HepG2 (cell line): Measurements from ENCODE around the gene XXYLT1. TPM values are rescaled to one million over a fixed set of nuclear protein-coding genes. Genes with fewer than 3 reads are reported as not detected.

Source experiments
- ATAC-seq: fragments of 200-7000 bp; cut with Tn5 transposase; 3 replicates; pipeline ENCODE4 v1.9.1; 2020; ENCODE audit warnings: mild to moderate bottlenecking, moderate library complexity
- BruUV-seq: library from RNA; stranded (reverse); fragments of 400-500 nt; replicated peaks from 2 replicates; lab custom pipeline; 2021; lab: Mats Ljungman, UMichigan
- CTCF ChIA-PET: fragments of 300-600 bp; formaldehyde crosslinking; extraction: SDS; loops from one replicate; lab custom pipeline; 2021; ENCODE audit warnings: low total read pairs, inconsistent platforms, low intra/inter-chr PET ratio; lab: Yijun Ruan, JAX
- POLR2A ChIA-PET: fragments of 350-600 bp; sonication (Branson Sonifier 250); formaldehyde crosslinking; loops from one replicate; lab custom pipeline; 2020; ENCODE audit warnings: antibody characterized with exemption, inconsistent platforms; lab: Yijun Ruan, JAX
- DNase-seq: peaks from one replicate; pipeline ENCODE4 v3.0.0-alpha.2; 2015; ENCODE audit warnings: low spot score
- FAIRE-seq: peaks from 3 replicates; lab custom pipeline; 2011; peaks lifted over from hg19 to GRCh38; lab: Jason Lieb, UNC
- H2AFZ ChIP-seq: one replicate; pipeline ENCODE4 v1.6.1; 2011; ENCODE audit warnings: low read length, inconsistent platforms
- H3K27ac ChIP-seq: fragments of 300-600 bp; 3 replicates; pipeline ENCODE4 v1.8.0; 2011; ENCODE audit warnings: mixed run types, mild to moderate bottlenecking, mixed read lengths, low read length, inconsistent platforms; ENCODE audit not compliant: insufficient read depth; ENCODE audit errors: extremely low read length
- H3K27me3 ChIP-seq, 2 experiments: fragments of 200-600 bp in 1 of 2; 2 replicates in 1 of 2; 3 replicates in 1 of 2; pipeline versions ENCODE4 v1.6.0 to v1.8.0; 2011; ENCODE audit warnings: low read length in 2 of 2, mild to moderate bottlenecking in 2 of 2, moderate library complexity in 2 of 2, inconsistent platforms in 1 of 2; ENCODE audit not compliant: insufficient read depth in 2 of 2, control insufficient read depth in 1 of 2
- H3K36me3 ChIP-seq, 2 experiments: fragments of 200-600 bp in 1 of 2; replicated peaks in 1 of 2; 2 replicates in 1 of 2; 3 replicates in 1 of 2; pipeline versions ENCODE4 v1.5.1 to v1.8.0; 2011; ENCODE audit warnings: low read length in 2 of 2, inconsistent platforms in 1 of 2; ENCODE audit not compliant: insufficient read depth in 2 of 2, control insufficient read depth in 1 of 2
- H3K4me1 ChIP-seq: 2 replicates; pipeline ENCODE4 v1.5.1; 2012; ENCODE audit warnings: low read length, inconsistent platforms; ENCODE audit not compliant: insufficient read depth
- H3K4me2 ChIP-seq: 2 replicates; pipeline ENCODE4 v1.6.0; 2011; ENCODE audit warnings: low read depth, low read length, inconsistent platforms
- H3K4me3 ChIP-seq, 3 experiments: fragments of 200-600 bp in 1 of 3; sonication (generic), shearing (Covaris generic) in 1 of 3; replicated peaks in 1 of 3; 2 replicates each; pipeline ENCODE4 v1.5.1; 2011 to 2016; ENCODE audit warnings: low read length in 3 of 3, inconsistent platforms in 2 of 3, low read depth in 2 of 3, mild to moderate bottlenecking in 2 of 3, control low read depth in 1 of 3, mixed read lengths in 1 of 3; ENCODE audit not compliant: insufficient read depth in 1 of 3
- H3K79me2 ChIP-seq: one replicate; pipeline ENCODE4 v1.6.1; 2011; ENCODE audit warnings: low read length, inconsistent platforms; ENCODE audit not compliant: insufficient read depth
- H3K9ac ChIP-seq: 2 replicates; pipeline ENCODE4 v1.6.0; 2011; ENCODE audit warnings: mild to moderate bottlenecking, low read depth, low read length, inconsistent platforms; ENCODE audit not compliant: insufficient read depth
- H3K9me3 ChIP-seq: 2 replicates; pipeline ENCODE4 v1.5.1; 2012; ENCODE audit warnings: mild to moderate bottlenecking, low read length
- H4K20me1 ChIP-seq: 2 replicates; pipeline ENCODE4 v1.6.0; 2011; ENCODE audit warnings: inconsistent platforms, mild to moderate bottlenecking, low read length, moderate library complexity; ENCODE audit not compliant: insufficient read depth
- SNAPC4 ChIP-seq: sonication (generic); formaldehyde crosslinking; IDR thresholded peaks from 2 replicates; pipeline ENCODE4 v1.4.0; 2020; ENCODE audit warnings: mild to moderate bottlenecking, missing genetic modification reagents
- ZNF687 ChIP-seq: sonication (generic); formaldehyde crosslinking; IDR thresholded peaks from 2 replicates; pipeline ENCODE4 v1.5.1; 2020; ENCODE audit warnings: mild to moderate bottlenecking, missing genetic modification reagents, moderate library complexity
- WGBS: methylation state at CpG from one replicate; pipeline ENCODE4 v1.1.6; 2017; ENCODE audit warnings: low lambda C conversion rate; 5-methylcytosine and 5-hydroxymethylcytosine counted together
- in situ Hi-C: cut with HindIII; loops from 2 replicates; pipeline ENCODE4 v1.10.0; 2017; ENCODE audit warnings: low pct_unique_long_range_greater_than_20kb; ENCODE audit not compliant: extremely low pct_ligation_motif_present
- intact Hi-C: fragments of 100-400 bp; cut with micrococcal nuclease; formaldehyde crosslinking; loops from one replicate; pipeline ENCODE4 v1.10.0; 2022; ENCODE audit not compliant: unreplicated experiment
- polyA plus RNA-seq, 8 experiments: library from polyadenylated mRNA; depleted of rRNA in 3 of 8; stranded (reverse) in 7 of 8; unstranded in 1 of 8; fragments of >200 nt; fragmentation: Illumina TruSeq in 4 of 8; extraction: Trizol in 4 of 8; gene quantifications; 2 replicates each; pipeline versions ENCODE4 v1.2.1 to v1.2.3, GENCODE V29; 2011 to 2016; ENCODE audit warnings: low read depth in 4 of 8, missing spikeins in 1 of 8, mixed read lengths in 1 of 8; ENCODE audit not compliant: insufficient read depth in 1 of 8
- total RNA-seq, 5 experiments: library from RNA; depleted of rRNA; stranded (reverse); fragments of >200 nt; fragmentation: Illumina TruSeq; extraction: Trizol; gene quantifications; 2 replicates each; pipeline ENCODE4 v1.2.3, GENCODE V29; 2016; ENCODE audit warnings: low read depth in 1 of 5

The XXYLT1 gene
- total and polyA plus RNA-seq, 2 of the 13 experiments (the other 11 are each of a cell fraction or from before 2014, with no cell fraction given) = 17.7 to 19.0 TPM

DNA sequence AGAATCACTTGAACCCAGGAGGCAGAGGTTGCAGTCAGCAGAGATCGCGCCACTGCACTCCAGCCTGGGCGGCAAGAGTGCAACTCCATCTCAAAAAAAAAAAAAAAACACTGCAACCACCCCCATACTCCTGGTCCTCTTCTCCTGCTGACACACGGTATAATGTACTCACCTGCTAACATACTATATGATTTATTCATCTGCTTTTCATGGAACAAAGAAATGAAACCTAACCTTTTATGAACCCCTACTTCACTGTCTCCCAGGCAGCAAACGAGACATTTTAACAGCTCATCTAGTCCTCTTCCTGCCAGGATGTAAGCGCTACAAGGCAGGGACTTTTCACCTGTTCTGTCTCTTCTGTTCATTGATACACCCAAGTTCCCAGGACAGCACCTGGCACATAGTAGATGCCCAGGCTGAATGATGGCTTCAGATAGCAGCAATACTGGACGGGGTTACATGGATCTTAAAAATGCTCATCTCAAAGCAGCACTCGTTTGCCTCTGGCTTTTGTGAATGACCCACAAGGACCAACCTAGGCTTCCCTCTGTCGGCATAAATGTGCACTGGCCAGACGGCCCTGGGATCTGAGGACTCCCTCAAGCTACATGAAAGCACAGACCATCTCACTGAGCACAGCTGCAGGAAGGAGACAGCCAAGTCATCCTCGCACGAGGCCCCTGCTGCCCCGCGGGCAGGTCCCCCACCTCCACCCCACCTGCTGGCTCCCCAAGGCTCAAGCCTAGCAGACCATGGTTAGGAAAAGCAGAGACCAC is 20.3 kb downstream of the XXYLT1 start:
- ChIA-PET CTCF (no interaction called here), POLR2A (no interaction called here)
- intact Hi-C loops (no loop called here), in situ Hi-C loops (loop anchor here (10.0 kb wide), 1 partner anchor 246 kb away; no protein-coding TSS in a partner anchor)
- ATAC-seq (no peak), DNase-seq (no peak), FAIRE-seq (no peak)
- Histone ChIP-seq H2AFZ (no peak overlapping the region), H3K27ac (no peak overlapping the region), H3K4me3 (no peak overlapping the region), H3K79me2 (peaks cover 9% of the 10 kb centered on the region), H4K20me1 (no peaks in the 10 kb centered on the region), H3K36me3 (peaks cover 3 to 6% of the 10 kb centered on the region in 2 experiments; a peak in 3 of 5 replicates), H3K9ac (no peak overlapping the region)
- no TSS peak for BruUV-seq
- TF ChIP-seq ZNF687 (CRISPR knock-in tag) = peak; percentile 38; the same call in 1 of the 2 replicates
- TF ChIP-seq SNAPC4 = no peak
- TF ChIP-seq, all 625 proteins: peak for 1
- no peak overlapping the region for H3K4me2 ChIP-seq
- 96% methylated on average over 9 of the region's 14 CpGs for WGBS
- H3K4me1 ChIP-seq = no peaks in the 10 kb centered on the region
- no peaks in the 10 kb centered on the region for H3K9me3 ChIP-seq
- H3K27me3 ChIP-seq = no peaks in the 10 kb centered on the region
